OCI-LY3 (cell line): ENCODE data around the gene GRM4.
"Not testable (repeated sequence)": the region's sequence is repeated elsewhere in the genome, so short reads cannot be mapped to it uniquely, and the experiment has no call there.

Source experiments
- H2AFZ ChIP-seq: fragments of 200-600, 300-600 bp; shearing (Covaris generic); 2 replicates; pipeline ENCODE4 v1.6.0; 2014; ENCODE audit warnings: antibody characterized with exemption, low read depth, low read length
- H3K27ac ChIP-seq: fragments of 200-600, 300-600 bp; sonication (generic); 2 replicates; pipeline ENCODE4 v1.5.1; 2014; ENCODE audit warnings: mild to moderate bottlenecking, low read length, moderate library complexity, mixed read lengths
- H3K27me3 ChIP-seq: fragments of 200-600, 300-600 bp; sonication (generic); 2 replicates; pipeline ENCODE4 v1.6.1; 2014; ENCODE audit warnings: low read depth, low read length, mixed read lengths
- H3K36me3 ChIP-seq: fragments of 200-600, 300-600 bp; sonication (generic); replicated peaks from 2 replicates; pipeline ENCODE3; 2014; ENCODE audit warnings: low read depth, low read length, mixed read lengths
- H3K4me1 ChIP-seq: fragments of 300-600, 200-600 bp; sonication (generic); 2 replicates; pipeline ENCODE4 v1.6.1; 2014; ENCODE audit warnings: low read length, mixed read lengths
- H3K4me2 ChIP-seq: fragments of 200-600, 300-600 bp; sonication (generic); 2 replicates; pipeline ENCODE4 v1.6.1; 2014; ENCODE audit warnings: low read length, mixed read lengths
- H3K4me3 ChIP-seq: fragments of 300-600, 200-600 bp; sonication (generic); 2 replicates; pipeline ENCODE4 v1.5.1; 2014; ENCODE audit warnings: antibody characterized with exemption, mild to moderate bottlenecking, low read length, moderate library complexity
- H3K79me2 ChIP-seq: fragments of 300-600, 200-600 bp; shearing (Covaris generic); 2 replicates; pipeline ENCODE4 v1.6.1; 2014; ENCODE audit warnings: mild to moderate bottlenecking, low read length, mixed read lengths
- H3K9ac ChIP-seq: fragments of 300-600, 200-600 bp; shearing (Covaris generic); 2 replicates; pipeline ENCODE4 v1.6.0; 2014; ENCODE audit warnings: mild to moderate bottlenecking, low read length, moderate library complexity
- H3K9me3 ChIP-seq: fragments of 200-600, 300-600 bp; shearing (Covaris generic); 2 replicates; pipeline ENCODE4 v1.6.1; 2014; ENCODE audit warnings: low read length, mixed read lengths; ENCODE audit not compliant: insufficient read depth
- H4K20me1 ChIP-seq: fragments of 200-600, 300-600 bp; sonication (generic); 2 replicates; pipeline ENCODE4 v1.6.1; 2016; ENCODE audit warnings: low read length, mixed read lengths; ENCODE audit not compliant: insufficient read depth
- EZH2phosphoT487 ChIP-seq: fragments of 200-600 bp; shearing (Covaris generic); IDR thresholded peaks from 2 replicates; pipeline ENCODE4 v1.6.1; 2018; ENCODE audit warnings: antibody characterized with exemption, mixed run types, low read depth
- TF ChIP-seq, protein P1 (sequence below): fragments of 200-600, 300-600 bp; sonication (generic); IDR thresholded peaks from 2 replicates; pipeline ENCODE4 v1.5.1; 2014; ENCODE audit warnings: antibody characterized with exemption, low read length, low read depth

The GRM4 gene

DNA sequence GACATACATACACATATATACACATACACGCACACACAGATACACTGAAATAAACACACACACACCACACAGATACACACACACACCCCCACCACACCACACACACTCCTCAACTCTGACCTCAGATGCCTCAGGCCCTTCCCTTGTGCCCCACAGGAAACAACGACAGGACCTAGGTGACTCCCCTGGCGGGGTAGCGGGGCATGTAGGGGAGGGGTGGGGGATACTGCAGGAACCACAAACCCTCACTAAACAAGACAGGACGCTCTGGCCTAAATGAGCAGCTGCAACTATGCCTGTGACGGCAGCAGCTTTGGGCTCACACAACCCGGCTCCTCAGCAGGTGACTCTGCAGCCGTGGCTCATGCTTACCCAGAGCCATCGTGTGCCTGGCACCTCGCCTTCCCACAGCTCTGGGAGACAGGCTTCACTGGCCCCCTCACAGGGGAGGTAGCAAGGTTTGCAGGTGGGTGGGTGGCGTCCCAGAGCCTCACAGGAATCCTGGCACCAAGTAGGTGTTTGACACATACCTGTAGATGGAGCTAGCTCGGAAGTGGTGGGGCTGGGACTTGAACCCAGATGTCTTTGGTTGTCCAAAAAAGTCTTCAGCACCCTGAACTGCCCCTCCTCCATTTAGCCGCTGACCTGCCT, 100.8 kb downstream of the GRM4 start:
- Histone ChIP-seq H3K4me3 (no peak overlapping the region), H4K20me1 (no peaks in the 10 kb centered on the region), H3K36me3 (no peaks in the 10 kb centered on the region), H3K9ac (no peak overlapping the region), H3K4me1 (no peaks in the 10 kb centered on the region), H3K79me2 (no peaks in the 10 kb centered on the region), H3K9me3 (no peaks in the 10 kb centered on the region), H3K27ac (no peak overlapping the region), H2AFZ (no peak overlapping the region), H3K4me2 (no peak overlapping the region), H3K27me3 (no peaks in the 10 kb centered on the region)
- TF ChIP-seq, protein P1, sequence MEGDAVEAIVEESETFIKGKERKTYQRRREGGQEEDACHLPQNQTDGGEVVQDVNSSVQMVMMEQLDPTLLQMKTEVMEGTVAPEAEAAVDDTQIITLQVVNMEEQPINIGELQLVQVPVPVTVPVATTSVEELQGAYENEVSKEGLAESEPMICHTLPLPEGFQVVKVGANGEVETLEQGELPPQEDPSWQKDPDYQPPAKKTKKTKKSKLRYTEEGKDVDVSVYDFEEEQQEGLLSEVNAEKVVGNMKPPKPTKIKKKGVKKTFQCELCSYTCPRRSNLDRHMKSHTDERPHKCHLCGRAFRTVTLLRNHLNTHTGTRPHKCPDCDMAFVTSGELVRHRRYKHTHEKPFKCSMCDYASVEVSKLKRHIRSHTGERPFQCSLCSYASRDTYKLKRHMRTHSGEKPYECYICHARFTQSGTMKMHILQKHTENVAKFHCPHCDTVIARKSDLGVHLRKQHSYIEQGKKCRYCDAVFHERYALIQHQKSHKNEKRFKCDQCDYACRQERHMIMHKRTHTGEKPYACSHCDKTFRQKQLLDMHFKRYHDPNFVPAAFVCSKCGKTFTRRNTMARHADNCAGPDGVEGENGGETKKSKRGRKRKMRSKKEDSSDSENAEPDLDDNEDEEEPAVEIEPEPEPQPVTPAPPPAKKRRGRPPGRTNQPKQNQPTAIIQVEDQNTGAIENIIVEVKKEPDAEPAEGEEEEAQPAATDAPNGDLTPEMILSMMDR, result no peak
- no peak for TF ChIP-seq EZH2phosphoT487

DNA sequence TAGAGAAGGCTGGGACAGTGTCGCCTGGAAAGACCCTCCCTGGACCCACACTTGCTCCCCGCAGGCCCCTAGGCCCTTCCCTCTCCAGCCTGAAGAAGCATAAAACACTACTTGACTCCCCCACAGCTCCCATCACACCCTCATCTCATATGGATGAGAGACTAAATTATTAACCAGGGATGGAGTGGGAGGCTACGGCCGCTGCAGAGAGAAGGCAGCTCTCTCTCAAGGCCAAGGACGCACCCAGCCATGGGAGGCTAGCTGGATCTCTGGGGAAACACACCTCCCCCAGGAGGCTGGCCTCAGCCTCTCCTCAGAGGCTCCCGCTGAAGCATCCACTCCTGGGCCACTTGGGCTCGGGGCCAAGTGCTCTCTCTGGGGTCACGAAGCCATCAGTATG, 102.5 kb downstream of the GRM4 start:
- Histone ChIP-seq H2AFZ (no peak overlapping the region), H3K4me2 (no peak overlapping the region), H3K27ac (no peak overlapping the region), H4K20me1 (no peaks in the 10 kb centered on the region), H3K4me3 (no peak overlapping the region), H3K4me1 (no peaks in the 10 kb centered on the region), H3K27me3 (no peaks in the 10 kb centered on the region), H3K36me3 (no peaks in the 10 kb centered on the region), H3K79me2 (no peaks in the 10 kb centered on the region), H3K9me3 (no peaks in the 10 kb centered on the region), H3K9ac (no peak overlapping the region)
- TF ChIP-seq EZH2phosphoT487, result no peak
- TF ChIP-seq, protein P1, result no peak

DNA sequence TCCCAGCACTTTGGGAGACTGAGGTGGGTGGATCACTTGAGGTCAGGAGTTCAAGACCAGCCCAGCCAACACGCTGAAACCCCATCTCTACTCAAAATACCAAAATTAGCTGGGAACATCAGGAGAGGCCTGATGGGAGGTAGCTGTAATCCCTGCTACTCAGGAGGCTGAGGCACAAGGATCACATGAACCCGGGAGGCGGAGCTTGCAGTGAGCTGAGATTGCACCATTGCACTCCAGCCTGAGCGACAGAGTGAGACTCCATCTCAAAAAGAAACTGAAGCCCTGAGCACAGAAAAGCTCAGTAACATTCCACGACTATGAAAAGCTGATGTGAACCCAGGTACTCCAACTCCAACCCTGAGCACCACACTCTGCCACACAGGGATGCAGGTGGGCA, 103.9 kb downstream of the GRM4 start:
- not testable (repeated sequence) for H3K4me1 ChIP-seq, H3K9me3 ChIP-seq, H3K36me3 ChIP-seq, H3K79me2 ChIP-seq, H3K9ac ChIP-seq, H3K4me2 ChIP-seq, H2AFZ ChIP-seq, H3K27ac ChIP-seq, H3K27me3 ChIP-seq, H3K4me3 ChIP-seq, H4K20me1 ChIP-seq

DNA sequence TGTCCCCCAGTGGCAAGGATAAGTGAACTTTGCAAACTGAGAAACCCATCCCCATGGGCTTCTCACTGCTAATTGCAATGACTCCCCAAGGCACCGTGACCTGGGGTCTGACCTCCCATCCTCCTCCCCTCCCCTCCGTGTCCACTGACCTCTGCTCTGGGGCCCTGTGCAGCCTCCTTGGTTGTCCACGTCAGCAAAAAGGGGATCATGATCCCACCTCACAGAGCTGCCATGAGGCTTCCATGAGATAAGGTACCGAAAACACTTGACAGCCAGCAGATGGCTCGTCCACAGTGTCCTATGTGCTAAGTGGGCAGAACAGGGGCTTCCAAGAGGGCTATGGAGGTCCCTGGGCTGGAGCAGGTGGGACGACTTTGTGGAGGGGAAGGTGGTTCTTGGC, 104.5 kb downstream of the GRM4 start:
- Histone ChIP-seq H3K4me3 (no peak overlapping the region), H3K4me1 (peaks cover 9% of the 10 kb centered on the region), H3K9me3 (no peaks in the 10 kb centered on the region), H4K20me1 (no peaks in the 10 kb centered on the region), H3K36me3 (no peaks in the 10 kb centered on the region), H2AFZ (no peak overlapping the region), H3K9ac (no peak overlapping the region), H3K79me2 (no peaks in the 10 kb centered on the region), H3K27ac (no peak overlapping the region), H3K4me2 (no peak overlapping the region), H3K27me3 (no peaks in the 10 kb centered on the region)
- TF ChIP-seq, protein P1, result no peak
- TF ChIP-seq EZH2phosphoT487, result no peak
